Stimulated activated CD8-positive, alpha-beta memory T cell treated with anti-CD3 and anti-CD28 coated beads, Interleukin-7, amount 100 ng/mL, for 1 hour (primary cell): ENCODE measurements around the gene OSBPL10.

Experiments
- DNase-seq, 2 donors: peaks; one replicate each; pipeline ENCODE4 v3.0.0-alpha.2; 2020; ENCODE audit warnings: low read depth in 2 of 2

OSBPL10 gene

GRCh38 chr3:31959951-31960792 is 20.9 kb downstream of the OSBPL10 start:
- DNase-seq, result no peak

DNA sequence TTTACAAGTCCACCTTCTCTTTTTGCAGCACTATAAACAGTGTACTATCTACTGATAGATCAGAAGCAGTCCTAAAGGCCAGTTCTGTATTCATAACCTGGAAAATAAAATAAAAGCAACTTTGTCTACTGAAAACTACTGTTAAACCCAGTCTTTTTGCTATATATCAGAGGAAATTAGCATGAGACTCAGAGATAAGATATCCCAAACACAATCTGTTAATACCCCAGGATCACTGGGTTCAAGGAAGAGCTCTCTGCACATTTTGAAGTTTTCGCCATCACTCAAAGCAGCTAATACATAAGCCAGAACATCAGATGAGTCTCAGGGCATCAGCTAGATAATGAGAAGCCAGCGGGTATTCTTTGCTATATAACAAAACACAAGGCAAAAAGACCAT is 21.8 kb downstream of the OSBPL10 start:
- no peak for DNase-seq

DNA sequence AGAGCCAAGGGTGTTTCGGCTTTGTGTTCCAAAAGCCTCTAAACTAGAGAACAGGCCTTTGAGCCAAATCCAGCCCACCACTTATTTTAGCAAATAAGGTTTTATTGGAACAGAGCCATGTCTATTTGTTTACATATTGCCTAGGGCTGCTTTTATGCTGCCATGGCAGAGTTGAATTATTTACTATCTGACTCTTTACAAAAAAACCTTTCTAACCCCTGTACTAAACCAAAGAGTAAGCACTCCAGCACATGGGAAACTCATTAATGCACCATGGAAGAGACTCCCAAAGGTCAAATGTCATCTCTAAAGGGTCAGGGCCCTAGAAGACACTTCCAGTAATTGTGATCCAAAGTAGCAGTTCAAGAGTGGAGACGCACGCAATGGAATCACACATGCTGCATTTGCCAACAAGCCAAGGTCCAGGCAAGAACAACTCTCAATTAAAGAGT is 22.3 kb downstream of the OSBPL10 start:
- DNase-seq, result no peak

GRCh38 chr3:31957106-31957505 is 24.0 kb downstream of the OSBPL10 start:
- no peak for DNase-seq

- no peak for DNase-seq
Measured at GRCh38 chr3:31955581-31955980, 25.5 kb downstream of the OSBPL10 start.

DNA sequence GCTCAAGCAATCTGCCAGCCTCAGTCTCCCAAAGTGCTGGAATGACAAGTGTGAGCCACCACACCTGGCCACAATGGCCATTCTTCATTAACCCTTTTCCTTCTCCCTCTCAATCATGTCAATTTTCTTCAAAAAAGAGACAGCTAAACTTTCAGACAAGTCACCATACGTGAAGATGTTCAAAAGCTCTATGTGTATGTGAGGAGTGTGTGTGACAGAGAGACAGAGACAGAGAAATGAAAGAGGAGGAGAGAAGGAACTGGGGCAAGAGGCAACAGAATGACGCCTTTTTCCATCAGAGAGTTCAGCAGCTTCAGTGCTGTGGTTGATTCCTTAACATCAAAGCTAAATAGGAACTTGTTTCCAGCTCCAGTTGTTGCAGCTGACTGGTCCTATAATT is 27.4 kb downstream of the OSBPL10 start:
- no peak for DNase-seq

GRCh38 chr3:31953091-31953490 is 28.0 kb downstream of the OSBPL10 start:
- no peak for DNase-seq

GRCh38 chr3:31952205-31952604 is 28.9 kb downstream of the OSBPL10 start:
- DNase-seq, result no peak

DNA sequence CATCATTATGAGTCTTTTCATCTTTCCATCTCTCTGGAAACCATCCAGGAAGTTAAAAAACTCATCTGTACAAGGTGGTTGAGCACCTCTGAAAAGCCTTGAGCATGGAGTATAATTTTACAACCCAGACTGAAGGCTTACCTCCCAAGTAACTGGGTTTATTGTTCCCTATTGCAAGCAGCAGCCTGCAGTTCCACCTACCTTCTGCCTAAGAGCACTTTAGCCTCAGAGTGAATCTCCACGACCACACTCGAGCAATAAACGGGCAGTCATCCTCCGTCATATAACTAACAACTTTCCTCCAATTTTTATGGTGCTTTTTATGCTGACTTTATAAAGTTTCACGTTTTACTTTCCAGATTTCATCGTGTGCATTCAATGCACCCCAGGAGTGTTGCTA is 32.8 kb downstream of the OSBPL10 start:
- DNase-seq, result no peak

DNA sequence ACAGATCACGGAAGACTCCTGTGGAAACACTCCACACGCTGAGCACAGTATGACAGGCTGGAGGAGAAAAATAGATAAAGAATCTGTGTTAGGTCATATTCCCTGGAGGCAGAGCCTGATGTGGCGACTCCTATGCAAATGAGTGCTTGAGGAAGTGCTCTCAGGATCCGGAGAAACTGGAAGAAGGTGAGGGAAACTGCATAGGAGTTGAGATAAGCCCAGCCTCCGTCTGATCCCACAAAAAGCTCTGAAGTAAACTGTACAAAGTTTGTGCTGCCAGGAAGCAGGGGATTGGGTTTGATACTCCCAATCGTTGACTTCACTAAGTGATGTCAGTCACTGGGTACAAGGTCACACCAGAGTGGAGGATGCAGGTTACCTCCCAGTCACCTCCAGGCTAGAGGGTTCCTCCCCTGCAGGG is 33.4 kb downstream of the OSBPL10 start:
- DNase-seq, result no peak

DNA sequence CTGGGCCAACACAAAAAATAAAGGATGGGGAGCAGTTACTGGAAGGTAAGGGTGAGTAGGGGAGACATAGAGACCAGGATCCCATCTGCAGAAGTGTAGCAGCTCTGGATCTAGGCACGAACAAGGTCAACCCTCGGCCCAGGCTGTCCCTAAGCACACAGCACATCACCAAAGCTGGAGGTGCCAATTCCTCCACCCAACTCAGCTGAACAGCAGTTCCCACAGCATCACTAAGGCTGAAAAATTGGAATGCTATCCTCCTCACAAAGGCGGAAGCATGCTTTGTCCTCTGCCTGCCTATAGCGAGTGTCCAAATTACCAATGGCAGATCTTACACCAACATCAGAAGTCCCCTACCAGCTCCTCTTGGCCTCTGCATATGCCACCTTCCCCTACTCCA is 33.9 kb downstream of the OSBPL10 start:
- no peak for DNase-seq

DNA sequence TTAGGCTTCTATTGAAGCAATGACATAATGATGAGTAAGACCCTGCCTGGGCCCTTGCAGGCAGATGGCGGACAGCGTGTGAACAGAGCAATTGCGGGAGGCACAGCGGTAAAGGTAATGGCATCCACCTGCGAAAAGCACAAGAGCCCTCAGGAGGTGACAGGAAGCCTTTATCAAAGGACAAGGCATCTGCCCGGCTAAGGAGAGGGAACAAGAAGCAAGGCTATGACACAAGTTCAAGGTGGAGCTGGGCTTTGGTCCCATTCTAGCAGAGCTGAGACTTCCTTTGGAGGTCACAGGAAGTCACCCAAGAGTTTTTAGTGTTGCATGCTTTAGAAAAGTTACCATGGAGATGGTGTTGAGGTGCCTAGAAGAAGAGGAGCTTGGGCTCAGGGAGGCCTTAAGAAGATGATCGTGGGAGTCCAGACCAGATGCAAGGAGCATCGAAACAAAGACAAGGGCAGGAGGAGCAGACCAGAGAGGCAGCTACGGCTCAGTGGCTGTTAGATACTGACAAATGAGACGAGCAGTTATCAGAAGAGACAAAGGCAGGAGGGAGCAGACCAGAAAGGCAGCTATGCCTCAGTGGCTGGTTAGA is 34.5 kb downstream of the OSBPL10 start:
- no peak for DNase-seq

DNA sequence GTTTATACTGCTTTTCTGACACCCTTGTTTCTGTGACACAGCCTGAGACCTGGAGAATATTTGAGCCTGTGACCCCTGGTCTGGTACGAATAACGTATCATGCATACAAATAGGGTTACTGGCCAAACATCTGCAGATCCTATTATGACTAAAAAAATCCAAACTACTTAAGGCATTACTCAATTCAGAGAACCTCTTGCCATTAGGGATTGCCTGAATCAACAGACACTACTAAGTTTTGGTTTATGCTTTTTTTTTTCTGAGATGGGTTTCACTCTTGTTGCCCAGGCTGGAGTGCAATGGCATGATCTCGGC is 35.4 kb downstream of the OSBPL10 start:
- DNase-seq, result no peak

GRCh38 chr3:31943041-31943440 is 38.0 kb downstream of the OSBPL10 start:
- DNase-seq, result no peak

GRCh38 chr3:31942446-31942845 is 38.6 kb downstream of the OSBPL10 start:
- no peak for DNase-seq

- DNase-seq, result no peak
Measured at GRCh38 chr3:31937225-31937624, 43.8 kb downstream of the OSBPL10 start.

DNA sequence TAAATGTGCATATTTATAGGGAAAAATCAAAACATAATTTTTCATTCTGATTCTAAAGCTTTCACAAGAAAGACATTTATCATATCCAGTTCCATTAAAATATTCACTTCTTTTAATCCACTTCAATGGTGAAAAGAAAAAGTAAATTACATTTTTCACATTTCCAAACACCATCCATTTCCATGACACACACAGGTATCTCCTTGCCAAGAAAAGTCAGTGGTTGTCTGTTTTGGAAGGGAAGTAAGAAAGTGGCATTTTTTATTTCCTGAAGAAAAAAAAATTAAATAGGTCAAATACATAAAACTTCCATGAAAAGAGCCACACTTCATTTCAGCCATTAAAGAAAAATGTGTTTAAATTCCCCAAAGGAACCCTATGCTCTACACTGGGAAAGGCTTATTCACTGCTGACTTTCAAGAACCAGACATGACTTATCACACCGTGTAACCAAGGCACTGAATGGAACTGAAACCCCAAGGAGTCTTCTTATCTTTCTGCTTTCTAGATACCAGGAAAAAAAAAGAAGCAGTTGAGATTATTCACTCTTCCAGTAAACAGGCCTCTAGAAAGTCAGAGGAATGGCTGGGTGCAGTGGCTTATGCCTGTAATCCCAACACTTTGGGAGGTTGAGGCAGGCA is 44.5 kb downstream of the OSBPL10 start:
- no peak for DNase-seq

- no peak for DNase-seq
Measured at GRCh38 chr3:31934866-31935265, 46.2 kb downstream of the OSBPL10 start.

DNA sequence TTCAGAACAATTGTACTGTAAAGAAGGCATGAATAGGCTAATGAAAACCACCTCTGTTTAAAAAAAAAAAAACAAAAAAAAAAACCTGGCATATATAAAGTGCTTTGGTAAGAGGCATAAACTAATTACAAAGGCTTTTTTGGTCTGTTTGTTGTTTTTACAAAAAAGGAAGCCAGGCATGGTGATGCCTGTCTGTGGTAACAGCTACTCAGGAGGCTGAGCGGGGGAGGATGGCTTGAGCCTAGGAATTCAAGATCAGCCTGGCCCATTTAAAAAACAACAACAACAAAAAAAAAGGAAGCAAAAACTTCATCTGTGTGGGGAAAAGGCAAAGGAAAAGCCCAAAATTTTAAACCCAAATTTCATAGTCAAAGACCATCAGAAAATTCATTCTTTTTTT is 47.0 kb downstream of the OSBPL10 start:
- DNase-seq, result no peak

GRCh38 chr3:31932990-31933389 is 48.1 kb downstream of the OSBPL10 start:
- DNase-seq, result no peak

DNA sequence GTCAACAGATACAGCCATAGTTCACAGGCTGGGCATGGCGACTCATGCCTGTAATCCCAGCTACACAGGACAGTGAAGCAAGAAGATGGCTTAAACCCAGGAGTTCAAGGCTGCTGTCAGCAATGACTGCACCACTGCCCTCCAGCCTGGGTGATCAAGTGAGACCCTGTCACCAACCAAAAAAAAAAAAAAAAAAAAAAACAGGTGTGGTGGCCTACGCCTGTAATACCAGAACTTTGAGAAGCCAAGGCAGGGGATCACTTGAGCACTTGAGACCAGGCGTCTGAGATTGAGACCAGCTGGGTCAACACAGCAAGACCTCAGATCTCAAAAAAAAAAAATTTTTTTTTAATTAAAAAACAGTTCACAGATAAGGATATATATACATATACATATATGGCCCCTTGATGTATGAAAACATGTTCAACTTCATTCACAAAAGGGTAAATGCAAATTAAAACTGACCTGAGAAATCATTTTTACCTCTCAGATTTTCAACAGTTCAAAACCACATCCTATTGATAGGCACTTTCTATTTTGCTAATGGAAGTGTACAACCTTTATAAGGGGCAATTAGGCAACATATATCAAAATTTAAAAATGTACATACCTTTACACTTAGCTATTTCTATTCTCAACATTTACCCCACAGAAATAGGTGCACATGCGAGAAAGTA is 51.1 kb downstream of the OSBPL10 start:
- DNase-seq, result no peak

GRCh38 chr3:31927811-31928210 is 53.3 kb downstream of the OSBPL10 start:
- no peak for DNase-seq

- DNase-seq, result no peak
Measured at GRCh38 chr3:31926543-31926942, 54.5 kb downstream of the OSBPL10 start.
